DMS79 (cell line): Measurements from ENCODE around the gene MDC1.
"Not testable (repeated sequence)": the region's sequence is repeated elsewhere in the genome, so short reads cannot be mapped to it uniquely, and the experiment has no call there.

Experiments used
- DNase-seq: peaks from one replicate; lab custom pipeline; 2025; lab: John Stamatoyannopoulos, UW

Gene MDC1

GRCh38 chr6:30725713-30726505, 8.8 kb upstream of the MDC1 start:
- no peak for DNase-seq

- no peak for DNase-seq
These were observed 8.0 kb upstream of the MDC1 start for GRCh38 chr6:30724906-30725667.

GRCh38 chr6:30723843-30724741, 7.0 kb upstream of the MDC1 start:
- DNase-seq: not testable (repeated sequence)

- not testable (repeated sequence) for DNase-seq
These were observed 6.2 kb upstream of the MDC1 start for GRCh38 chr6:30723159-30723842.

- peak; percentile 50 for DNase-seq
These were observed 5.4 kb upstream of the MDC1 start for GRCh38 chr6:30722280-30723112.

GRCh38 chr6:30722025-30722279, 4.9 kb upstream of the MDC1 start:
- not testable (repeated sequence) for DNase-seq

- DNase-seq: peak; percentile 79
These were observed 4.3 kb upstream of the MDC1 start for GRCh38 chr6:30721198-30722024.

- DNase-seq: peak; percentile 51
These were observed 3.7 kb upstream of the MDC1 start for GRCh38 chr6:30720738-30721197.

- DNase-seq: peak; percentile 96
These were observed 3.0 kb upstream of the MDC1 start, which contains the start of gene TUBB for GRCh38 chr6:30719791-30720737. TUBB (plus strand) TSS chr6:30720352; CDS start chr6:30720507, 155 bp downstream.

- peak; percentile 63 for DNase-seq
These were observed 2.3 kb upstream of the MDC1 start for GRCh38 chr6:30719356-30719755.

- not testable (repeated sequence) for DNase-seq
These were observed 1.0 kb upstream of the MDC1 start for GRCh38 chr6:30717845-30718720.

- DNase-seq: no peak
These were observed 277 bp downstream of the MDC1 start for GRCh38 chr6:30716879-30717128.

- DNase-seq: no peak
These were observed 2.8 kb downstream of the MDC1 start for GRCh38 chr6:30714263-30714662.

- no peak for DNase-seq
These were observed 4.6 kb downstream of the MDC1 start for GRCh38 chr6:30712441-30712945.

GRCh38 chr6:30711758-30712380, 5.2 kb downstream of the MDC1 start:
- DNase-seq: no peak

- no peak for DNase-seq
These were observed 7.8 kb downstream of the MDC1 start for GRCh38 chr6:30709101-30709868.
